ENCODE results near the gene IL17B.

DNA sequence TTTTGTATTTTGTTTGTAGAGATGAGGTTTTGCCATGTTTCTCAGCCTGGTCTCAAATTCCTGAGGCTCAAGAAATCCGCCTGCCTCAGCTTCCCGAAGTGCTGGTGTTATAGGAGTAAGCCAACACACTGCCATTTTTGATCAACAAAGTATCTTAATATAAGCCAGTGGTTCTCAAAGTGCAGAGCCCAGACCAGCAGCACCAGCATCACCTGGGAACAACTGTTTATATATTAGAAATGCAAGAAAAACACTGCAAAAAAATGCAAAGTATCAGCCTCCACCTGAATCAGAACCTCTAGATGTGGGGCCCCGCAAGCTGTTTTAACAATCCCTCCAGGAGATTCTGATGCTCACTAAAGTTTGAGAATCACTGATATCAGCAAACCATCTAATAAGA lies 6.2 kb downstream of the IL17B start:
- TF ChIP-seq CTCF (IDR thresholded peaks at IDR 0.05) (no peak), POLR2A (IDR thresholded peaks at IDR 0.05) (no peak)

Measured in adrenal gland (tissue), 5 donors.